ENCODE measurements around the gene EID2. TPM values are rescaled to one million over a fixed set of nuclear protein-coding genes. Genes with fewer than 3 reads are reported as not detected.

The EID2 gene
- 29.3 and 34.2 TPM in 2 replicates for total RNA-seq (2014; rRNA removed; shearing (Covaris generic))

GRCh38 chr19:39539518-39540332 is at the start of gene EID2:
TSS of gene EID2 (minus strand) at chr19:39540161. CDS start at chr19:39540079, 82 bp downstream.
- peak; percentile 92 for DNase-seq (ENCODE audit: low spot score)

- no peak for DNase-seq (ENCODE audit: low spot score)
These were observed 48.1 kb upstream of the EID2 start for GRCh38 chr19:39588066-39588465.

- DNase-seq (ENCODE audit: low spot score), result no peak
These were observed 47.5 kb upstream of the EID2 start for GRCh38 chr19:39587496-39587895.

- no peak for DNase-seq (ENCODE audit: low spot score)
These were observed 43.1 kb upstream of the EID2 start for GRCh38 chr19:39582891-39583625.

GRCh38 chr19:39582442-39582841 is 42.5 kb upstream of the EID2 start:
- no peak for DNase-seq (ENCODE audit: low spot score)

- peak; percentile 75 for DNase-seq (ENCODE audit: low spot score)
These were observed 28.6 kb upstream of the EID2 start for GRCh38 chr19:39568604-39569003.

GRCh38 chr19:39566064-39566463 is 26.1 kb upstream of the EID2 start:
- no peak for DNase-seq (ENCODE audit: low spot score)

GRCh38 chr19:39563408-39563807 is 23.4 kb upstream of the EID2 start:
- peak; percentile 80 for DNase-seq (ENCODE audit: low spot score)

- DNase-seq (ENCODE audit: low spot score), result no peak
These were observed 18.7 kb upstream of the EID2 start for GRCh38 chr19:39558624-39559117.

- DNase-seq (ENCODE audit: low spot score), result no peak
These were observed 18.1 kb upstream of the EID2 start for GRCh38 chr19:39557811-39558623.

GRCh38 chr19:39555883-39556282 is 15.9 kb upstream of the EID2 start:
- DNase-seq (ENCODE audit: low spot score), result no peak

GRCh38 chr19:39554701-39555311 is 14.8 kb upstream of the EID2 start:
- no peak for DNase-seq (ENCODE audit: low spot score)

- DNase-seq (ENCODE audit: low spot score), result no peak
These were observed 13.2 kb upstream of the EID2 start for GRCh38 chr19:39553082-39553652.

- DNase-seq (ENCODE audit: low spot score), result no peak
These were observed 10.2 kb upstream of the EID2 start for GRCh38 chr19:39550197-39550596.

GRCh38 chr19:39546599-39546998 is 6.6 kb upstream of the EID2 start:
- no peak for DNase-seq (ENCODE audit: low spot score)

- no peak for DNase-seq (ENCODE audit: low spot score)
These were observed 5.0 kb upstream of the EID2 start for GRCh38 chr19:39544911-39545310.

GRCh38 chr19:39544226-39544903 is 4.4 kb upstream of the EID2 start:
- DNase-seq (ENCODE audit: low spot score), result no peak

- no peak for DNase-seq (ENCODE audit: low spot score)
These were observed 3.5 kb upstream of the EID2 start for GRCh38 chr19:39543477-39543857.

- DNase-seq (ENCODE audit: low spot score), result no peak
These were observed 2.2 kb upstream of the EID2 start for GRCh38 chr19:39542206-39542605.

- DNase-seq (ENCODE audit: low spot score), result no peak
These were observed 342 bp upstream of the EID2 start for GRCh38 chr19:39540333-39540673.

GRCh38 chr19:39539165-39539517 is 820 bp downstream of the EID2 start:
- no peak for DNase-seq (ENCODE audit: low spot score)

All from A172 (cell line).